Fibroblast of lung (primary cell): ENCODE measurements around the gene CARD19. TPM values are rescaled to one million over a fixed set of nuclear protein-coding genes. Genes with fewer than 3 reads are reported as not detected.

ENCODE experiments used
- DNase-seq, 2 donors: peaks; one replicate each; pipeline versions ENCODE4 v3.0.0 to v3.0.0-alpha.2; 2010; ENCODE audit warnings: low read depth in 2 of 2
- H2AFZ ChIP-seq: 2 replicates; pipeline ENCODE4 v1.5.1; 2012; ENCODE audit warnings: low read length, control low read depth, inconsistent platforms
- H3K27ac ChIP-seq: 2 replicates; pipeline ENCODE4 v1.5.1; 2011; ENCODE audit warnings: low read length, control low read depth; ENCODE audit not compliant: insufficient read depth
- H3K27me3 ChIP-seq: 2 replicates; pipeline ENCODE4 v1.5.1; 2011; ENCODE audit warnings: mild to moderate bottlenecking, low read length; ENCODE audit not compliant: control insufficient read depth, insufficient read depth
- H3K36me3 ChIP-seq: 2 replicates; pipeline ENCODE4 v1.5.1; 2011; ENCODE audit warnings: low read length; ENCODE audit not compliant: control insufficient read depth, insufficient read depth
- H3K4me1 ChIP-seq: 2 replicates; pipeline ENCODE4 v1.5.1; 2011; ENCODE audit warnings: low read length; ENCODE audit not compliant: control insufficient read depth, insufficient read depth; ENCODE audit errors: extremely low read depth
- H3K4me2 ChIP-seq: 2 replicates; pipeline ENCODE4 v1.5.1; 2011; ENCODE audit warnings: low read length, control low read depth; ENCODE audit not compliant: insufficient read depth; ENCODE audit errors: extremely low read depth
- H3K4me3 ChIP-seq, 4 experiments: fragments of 200-600 bp in 1 of 4; sonication (generic) in 1 of 4; replicated peaks in 1 of 4; 2 replicates each; pipeline ENCODE4 v1.5.1; 2011 to 2016; ENCODE audit warnings: low read length in 4 of 4, low read depth in 3 of 4, mild to moderate bottlenecking in 3 of 4, control low read depth in 2 of 4, inconsistent platforms in 1 of 4, mixed read lengths in 1 of 4; ENCODE audit not compliant: insufficient read depth in 1 of 4; ENCODE audit errors: control extremely low read depth in 1 of 4
- H3K79me2 ChIP-seq: 2 replicates; pipeline ENCODE4 v1.5.1; 2012; ENCODE audit warnings: mild to moderate bottlenecking, low read length, inconsistent platforms; ENCODE audit not compliant: control insufficient read depth, insufficient read depth
- H3K9ac ChIP-seq: 2 replicates; pipeline ENCODE4 v1.5.1; 2011; ENCODE audit warnings: mild to moderate bottlenecking, low read length, control low read depth; ENCODE audit not compliant: insufficient read depth
- H3K9me3 ChIP-seq: 2 replicates; pipeline ENCODE4 v1.5.1; 2012; ENCODE audit warnings: low read depth, low read length; ENCODE audit not compliant: control insufficient read depth, insufficient read depth
- H4K20me1 ChIP-seq: 2 replicates; pipeline ENCODE4 v1.5.1; 2011; ENCODE audit warnings: low read length; ENCODE audit not compliant: control insufficient read depth, insufficient read depth; ENCODE audit errors: extremely low read depth
- CTCF ChIP-seq, 2 donors: IDR thresholded peaks in 1 of 2; conservative IDR thresholded peaks in 1 of 2; 1 replicate in 1 of 2; 2 replicates in 1 of 2; pipeline ENCODE4 v1.5.1; 2011 to 2012; ENCODE audit warnings: low read length in 2 of 2, control low read depth in 1 of 2, inconsistent platforms in 1 of 2, low read depth in 1 of 2, mild to moderate bottlenecking in 1 of 2
- EZH2 ChIP-seq: IDR thresholded peaks from 2 replicates; pipeline ENCODE4 v1.5.1; 2012; ENCODE audit warnings: low read length, control low read depth, mild to moderate bottlenecking; ENCODE audit errors: missing control alignments
- polyA plus RNA-seq, 2 donors: library from polyadenylated mRNA; depleted of rRNA in 1 of 2; stranded (reverse) in 1 of 2; unstranded in 1 of 2; fragments of >200 nt; gene quantifications; 2 replicates each; pipeline ENCODE4 v1.2.1, GENCODE V29; 2011 to 2012; ENCODE audit warnings: missing spikeins in 1 of 2
- total RNA-seq: library from RNA; depleted of rRNA; stranded (reverse); fragments of >200 nt; gene quantifications from 2 replicates; pipeline ENCODE4 v1.2.1, GENCODE V29; 2014

Gene CARD19
- total and polyA plus RNA-seq, 2 donors (not counting 1 experiment from before 2014, with no cell fraction given) = 30.2 to 91.0 TPM

GRCh38 chr9:93147632-93148031, 51.6 kb downstream of the CARD19 start:
- DNase-seq = no peak
- no peaks in the 10 kb centered on the region for H3K36me3 ChIP-seq

DNA sequence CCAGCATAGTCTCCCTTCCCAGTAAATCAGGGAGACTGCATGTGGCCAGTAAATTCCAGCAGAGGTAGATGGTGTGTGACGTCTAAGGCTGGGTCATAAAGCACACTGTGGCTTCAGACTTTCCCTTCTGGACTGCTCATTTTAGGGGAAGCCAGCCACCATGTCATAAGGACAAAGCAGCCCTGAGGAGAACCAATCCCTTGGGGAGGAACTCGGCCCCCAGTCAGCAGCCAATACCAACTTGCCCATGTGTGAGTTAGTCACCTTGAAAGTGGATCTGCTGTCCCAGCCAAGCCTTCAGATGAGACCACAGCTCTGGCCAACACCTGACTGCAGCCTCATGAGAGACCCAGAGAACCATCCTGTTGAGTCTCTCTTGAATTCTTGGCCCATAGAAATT, 52.7 kb downstream of the CARD19 start:
- no peak overlapping the region for H3K9ac ChIP-seq
- H3K4me1 ChIP-seq = no peaks in the 10 kb centered on the region
- H4K20me1 ChIP-seq = no peaks in the 10 kb centered on the region
- no peak overlapping the region for H2AFZ ChIP-seq
- TF ChIP-seq EZH2 (no peak), CTCF (conservative IDR thresholded peaks at IDR 0.05 in 1 of 2, IDR thresholded peaks at IDR 0.05 in 1 of 2; ENCODE audit: low read depth in 1 of 2, low read length in 2 of 2) (no peak)
- no peaks in the 10 kb centered on the region for H3K27me3 ChIP-seq
- no peak overlapping the region for H3K4me2 ChIP-seq
- H3K79me2 ChIP-seq = no peaks in the 10 kb centered on the region
- H3K9me3 ChIP-seq = no peaks in the 10 kb centered on the region
- no peak for DNase-seq
- no peaks in the 10 kb centered on the region for H3K36me3 ChIP-seq
- no peak overlapping the region for H3K27ac ChIP-seq
- H3K4me3 ChIP-seq = no peak overlapping the region

More at GRCh38 chr9:93147632-93148031, 51.6 kb downstream of the CARD19 start:
- no peak overlapping the region for H3K4me2 ChIP-seq
- no peak overlapping the region for H3K27ac ChIP-seq
- H3K9me3 ChIP-seq = no peaks in the 10 kb centered on the region
- H3K27me3 ChIP-seq = no peaks in the 10 kb centered on the region
- H3K9ac ChIP-seq = no peak overlapping the region
- H3K79me2 ChIP-seq = no peaks in the 10 kb centered on the region
- no peaks in the 10 kb centered on the region for H4K20me1 ChIP-seq
- no peak for TF ChIP-seq CTCF (conservative IDR thresholded peaks at IDR 0.05 in 1 of 2, IDR thresholded peaks at IDR 0.05 in 1 of 2; ENCODE audit: low read depth in 1 of 2, low read length in 2 of 2)
- no peak for TF ChIP-seq EZH2
- H3K4me3 ChIP-seq = no peak overlapping the region
- H3K4me1 ChIP-seq = no peaks in the 10 kb centered on the region
- no peak overlapping the region for H2AFZ ChIP-seq

GRCh38 chr9:93149361-93149760, 53.3 kb downstream of the CARD19 start:
- Histone ChIP-seq H3K27me3 (no peaks in the 10 kb centered on the region), H3K79me2 (no peaks in the 10 kb centered on the region), H3K4me2 (peak overlapping the region; percentile 15), H3K9me3 (no peaks in the 10 kb centered on the region), H3K4me1 (no peaks in the 10 kb centered on the region), H4K20me1 (no peaks in the 10 kb centered on the region), H3K4me3 (no peak overlapping the region), H2AFZ (no peak overlapping the region), H3K9ac (no peak overlapping the region), H3K36me3 (no peaks in the 10 kb centered on the region), H3K27ac (peak overlapping the region; percentile 8)
- TF ChIP-seq EZH2 (no peak), CTCF (conservative IDR thresholded peaks at IDR 0.05 in 1 of 2, IDR thresholded peaks at IDR 0.05 in 1 of 2; ENCODE audit: low read depth in 1 of 2, low read length in 2 of 2) (no peak)
- DNase-seq = peak in 1 of 2 donors; percentile 53
